HG03521 (cell line): ENCODE data around the gene ARHGAP1.

ENCODE experiments used
- ATAC-seq: cut with Tn5 transposase; IDR thresholded peaks from one replicate; pipeline ENCODE4 v1.9.1; 2021; ENCODE audit warnings: mild to moderate bottlenecking, moderate library complexity; ENCODE audit not compliant: unreplicated experiment

ARHGAP1 gene

GRCh38 chr11:46700241-46701077 is at the start of gene ARHGAP1, which contains the start of gene ZNF408:
Gene ARHGAP1 (minus strand): TSS chr11:46700619. CDS start chr11:46696107, 4,512 bp downstream.
Gene ZNF408 (plus strand): TSS chr11:46701031. CDS start chr11:46701048, 17 bp downstream.
- ATAC-seq, result peak; percentile 92

DNA sequence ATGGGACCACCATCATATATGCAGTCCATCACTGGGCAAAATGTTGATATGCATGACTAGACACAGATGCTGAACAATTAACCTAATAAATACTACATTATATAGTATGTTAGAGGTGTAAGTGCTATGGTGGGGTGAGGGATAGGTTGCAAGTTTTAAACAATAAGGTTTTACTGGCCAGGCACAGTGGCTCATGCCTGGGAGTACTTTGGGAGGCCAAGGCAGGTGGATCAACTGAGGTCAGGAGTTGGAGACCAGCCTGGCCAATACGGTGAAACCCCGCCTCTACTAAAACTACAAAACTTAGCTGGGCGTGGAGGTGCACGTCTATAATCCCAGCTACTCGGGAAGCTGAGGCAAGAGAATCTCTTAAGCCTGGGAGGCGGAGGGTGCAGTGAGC is 46.7 kb upstream of the ARHGAP1 start:
- no peak for ATAC-seq

- ATAC-seq, result no peak
Measured at GRCh38 chr11:46745995-46746394, 45.6 kb upstream of the ARHGAP1 start.

DNA sequence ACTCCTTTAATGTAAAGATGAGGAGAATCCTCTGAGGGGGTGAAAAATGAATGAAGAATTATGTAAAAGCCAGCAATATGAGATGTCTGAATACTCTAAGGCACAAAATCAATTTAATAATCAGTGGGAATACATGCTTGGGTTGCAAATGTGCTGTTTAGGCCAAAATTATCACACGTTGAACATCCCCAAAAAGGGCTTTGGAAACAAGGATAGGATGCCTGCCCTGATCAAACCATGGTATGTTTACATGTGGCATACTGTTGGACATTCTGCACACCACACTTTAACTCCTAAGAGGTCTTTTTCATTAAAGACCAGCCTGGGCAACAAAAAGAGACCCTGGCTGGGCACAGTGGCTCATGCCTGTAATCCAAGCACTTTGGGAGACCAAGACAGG is 44.9 kb upstream of the ARHGAP1 start:
- no peak for ATAC-seq

DNA sequence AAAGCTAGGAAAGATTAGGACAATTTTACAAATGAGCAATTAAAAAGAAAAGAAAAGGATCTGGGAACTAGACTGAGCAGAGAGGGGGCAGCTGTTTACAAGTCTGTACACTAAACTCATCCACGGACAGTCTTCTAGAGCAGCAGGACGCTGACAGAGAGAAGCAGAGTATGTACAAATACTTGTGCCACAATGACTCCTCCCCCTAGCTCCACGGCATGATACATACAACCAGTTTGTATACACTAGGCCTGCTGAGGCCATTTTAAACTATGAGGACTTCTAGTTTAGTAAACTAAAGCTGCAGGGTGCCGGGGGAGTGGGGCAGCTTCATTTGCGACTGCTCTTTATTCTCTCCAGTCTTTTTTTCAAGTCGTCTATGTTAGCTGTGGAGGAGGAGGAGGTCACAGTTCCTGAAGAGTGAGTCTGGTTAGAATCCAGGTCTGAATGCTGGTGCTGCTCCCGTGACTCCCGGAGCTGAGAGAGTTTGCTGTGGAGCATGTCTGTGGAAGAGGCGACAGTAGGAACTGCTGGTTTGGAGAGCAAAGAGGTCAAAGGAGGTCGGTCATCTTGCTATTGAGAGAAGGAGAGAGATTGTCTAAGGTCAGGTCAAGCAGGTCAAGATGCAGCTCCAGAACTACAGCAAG is 43.4 kb upstream of the ARHGAP1 start:
- ATAC-seq, result no peak

DNA sequence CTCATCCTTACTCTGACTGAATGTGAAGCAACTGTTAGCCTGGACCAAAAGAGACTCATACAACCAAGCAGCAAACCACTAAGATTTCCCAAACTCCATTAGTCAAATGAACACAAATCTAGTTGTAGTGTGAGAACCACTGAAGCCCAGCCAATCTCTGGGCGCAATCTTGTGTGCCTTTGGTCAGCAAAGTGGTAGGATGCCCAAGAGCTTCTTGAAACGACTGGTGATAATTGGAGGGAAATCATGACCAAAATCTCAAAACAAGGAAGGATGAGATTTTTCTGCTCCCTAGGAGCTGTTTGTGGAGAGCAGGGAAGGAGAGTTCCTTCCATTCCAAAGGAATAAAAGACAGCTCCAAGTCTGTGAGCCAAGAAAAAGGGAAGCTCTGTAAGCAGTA is 42.6 kb upstream of the ARHGAP1 start:
- ATAC-seq, result no peak

DNA sequence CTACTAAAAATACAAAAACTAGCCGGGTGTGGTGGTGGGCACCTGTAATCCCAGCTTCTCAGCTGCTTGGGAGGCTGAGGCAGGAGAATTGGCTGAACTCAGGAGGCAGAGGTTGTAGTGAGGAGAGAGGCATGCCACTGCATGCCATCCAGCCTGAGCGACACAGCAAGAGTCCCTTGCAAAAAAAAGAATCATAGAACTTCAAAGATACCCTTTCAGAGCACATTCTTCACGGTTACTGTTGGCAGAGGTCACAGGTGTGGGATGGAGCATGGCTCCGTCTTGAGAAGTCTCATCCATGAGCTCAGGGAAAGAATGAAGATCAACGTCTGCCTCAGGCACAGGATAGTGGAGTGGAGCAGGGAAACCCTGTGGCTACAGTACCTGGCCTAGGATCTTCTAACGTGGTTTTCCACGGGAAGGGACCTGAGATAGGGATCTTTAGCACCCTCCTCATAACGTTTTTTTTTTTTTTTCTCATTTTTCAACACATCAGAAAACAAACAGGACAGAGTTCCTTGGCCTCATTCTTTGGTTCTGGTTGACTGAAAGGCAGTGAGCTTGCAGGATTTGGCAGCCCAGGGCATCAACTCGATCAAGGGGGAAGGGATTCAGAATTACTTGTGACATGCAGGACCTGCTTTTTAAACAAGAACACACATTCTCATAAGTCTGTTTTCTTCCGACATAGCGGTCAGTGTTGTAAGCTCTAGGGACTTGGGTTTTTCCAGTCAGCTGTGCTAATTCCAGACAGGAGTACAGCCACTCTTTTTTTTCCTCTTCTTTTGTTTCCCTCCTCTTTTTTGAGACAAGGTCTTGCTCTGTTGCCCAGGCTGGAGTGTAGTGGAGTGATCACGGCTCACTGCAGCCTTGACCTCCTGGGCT is 41.4 kb upstream of the ARHGAP1 start:
- ATAC-seq, result no peak

DNA sequence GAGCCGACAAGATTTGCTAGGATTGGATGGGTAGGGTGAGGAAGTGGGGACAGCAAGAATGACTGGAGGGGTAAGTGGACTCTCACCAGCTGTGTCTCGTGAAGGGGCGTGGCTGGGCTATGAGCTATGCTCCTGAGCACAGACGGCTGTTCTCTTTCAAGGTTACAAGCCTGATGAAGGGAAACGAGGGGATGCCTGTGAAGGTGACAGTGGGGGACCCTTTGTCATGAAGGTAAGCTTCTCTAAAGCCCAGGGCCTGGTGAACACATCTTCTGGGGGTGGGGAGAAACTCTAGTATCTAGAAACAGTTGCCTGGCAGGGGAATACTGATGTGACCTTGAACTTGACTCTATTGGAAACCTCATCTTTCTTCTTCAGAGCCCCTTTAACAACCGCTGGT is 38.5 kb upstream of the ARHGAP1 start:
- no peak for ATAC-seq

- ATAC-seq, result no peak
Measured at GRCh38 chr11:46737699-46738098, 37.3 kb upstream of the ARHGAP1 start.

- ATAC-seq, result no peak
Measured at GRCh38 chr11:46736615-46737014, 36.2 kb upstream of the ARHGAP1 start.

DNA sequence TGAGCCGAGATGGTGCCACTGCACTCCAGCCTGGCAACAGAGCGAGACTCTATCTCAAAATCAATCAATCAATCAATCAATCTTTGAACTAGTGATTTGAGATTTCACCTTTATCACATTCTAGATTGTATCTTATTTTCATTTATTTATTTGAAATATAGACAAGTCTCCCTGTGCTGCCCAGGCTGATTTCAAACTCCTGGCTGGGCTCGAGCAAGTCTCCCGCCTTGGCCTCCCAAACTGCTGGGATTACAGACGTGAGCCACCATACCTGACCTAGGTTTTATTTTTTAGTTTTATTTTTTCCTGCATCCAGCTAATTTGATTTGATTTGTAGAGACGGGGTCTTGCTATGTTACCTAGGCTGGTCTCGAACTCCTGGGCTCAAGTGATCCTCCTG is 35.7 kb upstream of the ARHGAP1 start:
- no peak for ATAC-seq

DNA sequence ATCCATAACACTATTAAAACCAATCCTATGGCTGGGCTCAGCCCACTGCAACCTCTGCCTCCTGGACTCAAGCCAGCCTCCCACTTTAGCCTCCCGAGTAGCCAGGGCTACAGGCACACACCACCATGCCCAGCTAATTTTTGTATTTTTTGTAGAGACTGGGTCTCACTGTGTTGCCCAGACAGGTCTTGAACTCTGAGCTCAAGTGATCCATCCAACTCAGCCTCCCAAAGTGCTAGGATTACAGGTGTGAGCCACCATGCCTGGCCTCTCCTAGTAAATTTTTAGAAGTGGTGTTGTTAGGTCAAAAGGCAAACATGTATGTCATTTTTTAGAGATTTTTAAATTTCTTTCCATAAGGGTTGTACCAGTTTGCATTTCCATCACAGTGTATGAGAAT is 32.8 kb upstream of the ARHGAP1 start:
- no peak for ATAC-seq

DNA sequence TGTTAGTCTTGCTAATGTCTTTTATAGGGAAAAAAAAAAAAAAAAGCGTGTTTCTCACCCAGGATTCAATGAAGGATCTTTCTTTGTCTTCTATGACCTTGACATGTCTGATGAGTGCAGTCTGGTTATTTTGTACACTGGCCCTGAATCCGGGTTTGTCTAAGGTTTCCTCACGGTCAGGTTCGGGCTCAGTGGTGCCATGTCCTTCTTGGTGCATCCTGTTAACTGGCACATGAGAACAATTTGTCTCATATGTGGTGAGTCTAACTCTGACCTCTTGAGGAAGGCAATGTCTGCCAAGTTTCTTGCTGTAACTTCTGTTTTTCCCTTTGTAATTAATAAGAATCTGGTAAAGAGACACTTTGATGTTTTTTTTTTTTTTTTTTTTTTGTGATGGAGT is 31.1 kb upstream of the ARHGAP1 start:
- no peak for ATAC-seq

DNA sequence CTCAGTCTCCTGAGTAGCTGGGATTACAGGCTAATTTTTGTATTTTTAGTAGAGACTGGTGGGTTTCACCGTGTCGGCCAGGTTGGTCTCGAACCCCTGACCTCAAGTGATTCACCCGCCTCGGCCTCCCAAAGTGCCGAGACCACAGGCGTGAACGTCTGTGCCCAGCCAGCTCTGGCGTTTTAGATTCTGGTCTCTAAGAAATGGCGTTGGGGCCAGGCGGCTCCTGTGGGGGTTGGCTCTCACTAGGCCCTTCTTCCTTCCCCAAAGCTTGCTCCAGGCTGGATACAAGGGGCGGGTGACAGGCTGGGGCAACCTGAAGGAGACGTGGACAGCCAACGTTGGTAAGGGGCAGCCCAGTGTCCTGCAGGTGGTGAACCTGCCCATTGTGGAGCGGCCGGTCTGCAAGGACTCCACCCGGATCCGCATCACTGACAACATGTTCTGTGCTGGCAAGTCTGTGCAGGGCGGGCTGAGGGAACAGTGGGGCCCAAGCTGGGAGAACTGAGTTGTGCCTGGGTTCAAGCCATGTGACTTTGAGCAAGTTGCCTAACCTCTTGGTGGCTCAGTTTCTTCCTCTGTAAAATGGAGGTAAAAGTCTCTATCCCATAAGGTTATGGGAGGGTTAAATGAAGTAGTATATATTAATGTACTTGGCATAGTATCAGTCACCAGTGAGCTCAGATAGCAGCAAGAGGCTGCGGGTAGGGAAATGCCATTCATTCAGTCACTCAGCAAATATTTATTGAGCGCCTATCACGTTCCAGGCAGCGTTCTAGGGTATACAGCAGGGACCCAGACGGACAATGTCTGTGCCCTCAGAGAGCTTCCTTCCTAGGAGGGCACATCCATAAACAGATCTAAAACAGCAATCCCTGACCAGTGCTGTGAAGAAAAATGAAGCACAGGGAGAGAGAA is 28.9 kb upstream of the ARHGAP1 start:
- ATAC-seq, result no peak

DNA sequence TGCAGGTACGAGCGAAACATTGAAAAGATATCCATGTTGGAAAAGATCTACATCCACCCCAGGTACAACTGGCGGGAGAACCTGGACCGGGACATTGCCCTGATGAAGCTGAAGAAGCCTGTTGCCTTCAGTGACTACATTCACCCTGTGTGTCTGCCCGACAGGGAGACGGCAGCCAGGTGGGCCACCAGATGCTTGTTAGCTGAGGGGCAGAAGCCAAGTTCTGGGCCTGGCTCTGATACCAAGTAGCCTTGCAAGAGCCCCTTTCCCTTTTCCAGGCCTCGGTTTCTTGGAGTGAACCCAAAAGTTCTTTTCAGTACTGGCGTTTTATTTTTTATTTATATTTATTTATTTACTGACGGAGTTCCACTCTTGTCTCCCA is 28.2 kb upstream of the ARHGAP1 start:
- no peak for ATAC-seq

GRCh38 chr11:46727952-46728658 is 27.7 kb upstream of the ARHGAP1 start:
- ATAC-seq, result no peak

- ATAC-seq, result no peak
Measured at GRCh38 chr11:46726206-46726862, 25.9 kb upstream of the ARHGAP1 start.

GRCh38 chr11:46725338-46726205 is 25.2 kb upstream of the ARHGAP1 start:
- no peak for ATAC-seq
